Measurements from ENCODE around the gene ATXN2. TPM values are rescaled to one million over a fixed set of nuclear protein-coding genes. Genes with fewer than 3 reads are reported as not detected.

Gene ATXN2
- total and polyA plus RNA-seq, 9 of the 15 experiments (the other 6 are each of a cell fraction or from before 2014, with no cell fraction given), result 16.8 to 67.8 (median 29.3) TPM

GRCh38 chr12:111455448-111456320 lies 143.4 kb downstream of the ATXN2 start:
- H3K9me3 ChIP-seq (replicated peaks; ENCODE audit: control insufficient read depth, insufficient read depth, low read depth, low read length), result no peaks in the 10 kb centered on the region
- WGBS (ENCODE audit: insufficient coverage, low coverage, missing lambda C conversion rate), result 93% methylated on average over 10 of the region's 15 CpGs
- FAIRE-seq (no peak), ATAC-seq (no peak), DNase-seq (ENCODE audit: extremely low read depth in 1 of 4, low spot score in 3 of 4) (no peak)
- H3K36me3 ChIP-seq (ENCODE audit: control insufficient read depth, insufficient read depth, low read length), result peaks cover 86% of the 10 kb centered on the region
- ChIA-PET POLR2A (interaction anchor here (0.6 to 0.8 kb wide), 4 partner anchors 9 to 125 kb away, joined by 3 read pairs; no protein-coding TSS in a partner anchor), CTCF (ENCODE audit: low intra/inter-chr PET ratio) (interaction anchor here (2.1 kb wide), 1 partner anchor 58 kb away, joined by 7 read pairs; no protein-coding TSS in a partner anchor)
- H3K9me1 ChIP-seq (ENCODE audit: control insufficient read depth, insufficient read depth, low read length), result no peaks in the 10 kb centered on the region
- H3K4me1 ChIP-seq (replicated peaks in 1 of 2; ENCODE audit: control insufficient read depth in 2 of 2, insufficient read depth in 2 of 2, low read length in 2 of 2), result peaks cover 0 to 3% of the 10 kb centered on the region in 2 experiments; a peak in 1 of 5 replicates
- no peaks in the 10 kb centered on the region for H3K79me2 ChIP-seq (ENCODE audit: control insufficient read depth, insufficient read depth, low read length)
- in situ Hi-C loops (cut with MboI) (no loop called here), intact Hi-C loops (cut with micrococcal nuclease) (no loop called here)
- H2AFZ ChIP-seq (ENCODE audit: low read depth, low read length), result no peak overlapping the region
- no peak overlapping the region for H3K4me3 ChIP-seq
- H3K27ac ChIP-seq (ENCODE audit: extremely low read depth, low read depth, low read length), result no peak overlapping the region
- H3K27me3 ChIP-seq (ENCODE audit: control insufficient read depth in 2 of 2, insufficient read depth in 2 of 2, low read length in 2 of 2), result no peaks in the 10 kb centered on the region
- 0 out of 4 replicates have a peak overlapping the region, but pooled peaks of 1 of the 2 experiments have one; percentile 5 for H3K9ac ChIP-seq (ENCODE audit: insufficient read depth in 1 of 2, low read depth in 2 of 2, low read length in 2 of 2)
- H3K4me2 ChIP-seq (ENCODE audit: insufficient read depth, low read length), result no peak overlapping the region
- H4K20me1 ChIP-seq (replicated peaks; ENCODE audit: control insufficient read depth, insufficient read depth, low read length), result 0 out of 2 replicates have a peak, but pooled peaks cover 8% of the 10 kb centered on the region
- no TSS peak for BruUV-seq (replicated peaks)
- no peak for TF ChIP-seq ZNF507 (tag; conservative IDR thresholded peaks at IDR 0.05)
- peak; percentile 47 for TF ChIP-seq POLR2G (IDR thresholded peaks at IDR 0.05; ENCODE audit: low read depth, low read length)
- no peak for TF ChIP-seq KHSRP (IDR thresholded peaks at IDR 0.05)
- no peak for TF ChIP-seq BCLAF1 (IDR thresholded peaks at IDR 0.05; ENCODE audit: borderline replicate concordance in 1 of 2, control insufficient read depth in 1 of 2, low read depth in 2 of 2, low read length in 1 of 2)
- TF ChIP-seq DLX4 (CRISPR knock-in tag; IDR thresholded peaks at IDR 0.05), result no peak

Data from K562 (cell line).